HG03342 (cell line): ENCODE data around the gene B4GAT1.
A peak's percentile ranks its signal among the peaks of the same experiment; 100 is the strongest.
"Not testable (repeated sequence)": the region's sequence is repeated elsewhere in the genome, so short reads cannot be mapped to it uniquely, and the experiment has no call there.

Experiments used
- ATAC-seq: cut with Tn5 transposase; IDR thresholded peaks from one replicate; pipeline ENCODE4 v1.9.1; 2021; ENCODE audit warnings: mild to moderate bottlenecking, moderate library complexity; ENCODE audit not compliant: unreplicated experiment

B4GAT1 gene

DNA sequence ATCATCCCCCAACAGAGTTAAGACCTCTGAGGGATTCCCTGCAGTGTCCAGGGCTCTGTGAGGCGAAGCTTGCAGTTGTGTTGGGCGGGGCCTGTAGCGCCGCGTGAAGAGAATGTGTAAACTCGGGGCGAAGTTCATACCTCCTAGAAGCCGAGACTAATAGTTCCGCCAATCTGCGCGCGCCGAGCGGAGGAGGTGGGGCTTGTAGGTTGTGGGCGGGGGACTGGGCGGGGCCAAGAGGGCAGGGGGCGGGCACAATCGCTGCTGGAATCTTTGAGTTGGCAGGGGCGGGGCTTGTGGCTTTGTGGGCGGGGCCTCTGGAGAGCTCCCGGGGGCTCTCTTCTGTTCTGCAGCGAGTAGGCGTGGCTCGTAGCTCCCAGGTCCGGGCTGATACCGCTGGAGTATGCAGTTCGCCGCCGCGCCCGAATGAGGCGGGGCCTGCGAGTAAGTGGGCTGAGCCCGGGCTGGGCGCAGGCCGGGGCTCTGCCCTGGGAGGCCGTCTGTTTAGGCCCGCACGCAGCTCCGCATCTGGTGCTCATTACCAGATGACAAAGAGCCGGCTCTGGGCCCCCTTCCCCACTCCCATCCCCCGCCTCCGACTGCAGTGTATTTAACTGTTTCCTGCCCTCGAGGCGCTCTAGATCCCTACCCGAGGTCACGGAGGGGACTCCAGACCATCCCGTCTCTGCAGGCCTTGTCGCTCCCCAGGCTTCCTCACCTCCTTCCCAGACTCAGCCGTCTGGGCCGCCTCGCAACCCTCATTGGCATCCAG, 34.7 kb downstream of the B4GAT1 start:
- ATAC-seq, result peak; percentile 72

DNA sequence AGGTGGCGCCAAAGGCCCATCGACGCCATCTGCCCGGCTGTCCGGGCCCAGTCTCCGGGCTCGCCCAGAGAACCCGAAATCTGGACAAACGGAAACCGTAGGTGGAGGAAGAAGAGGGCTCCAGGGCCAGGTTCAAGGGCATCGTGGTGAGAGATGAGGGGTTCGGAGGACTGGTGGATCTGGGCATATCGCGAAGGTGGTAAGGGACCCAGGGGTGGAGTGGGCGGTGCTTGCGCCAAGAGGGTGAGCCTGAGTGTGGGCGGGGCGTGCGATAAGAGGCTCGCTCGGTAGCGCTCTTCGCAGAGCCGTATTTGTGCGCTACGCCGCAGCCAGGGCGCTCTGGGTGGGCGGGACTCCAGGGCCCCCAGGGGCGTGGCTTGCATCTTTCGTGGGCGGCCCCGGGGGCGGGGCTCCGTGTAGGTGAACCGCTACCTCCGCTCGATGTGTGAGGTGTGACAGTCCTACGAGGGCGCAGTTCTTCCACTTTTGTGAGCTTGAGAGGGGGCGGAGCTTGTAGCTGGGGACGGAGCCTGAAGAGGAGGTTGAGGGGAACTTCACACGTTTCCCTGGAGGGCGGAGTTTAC, 35.4 kb downstream of the B4GAT1 start:
- peak; percentile 63 for ATAC-seq

GRCh38 chr11:66311470-66311964, 35.9 kb downstream of the B4GAT1 start:
- no peak for ATAC-seq

DNA sequence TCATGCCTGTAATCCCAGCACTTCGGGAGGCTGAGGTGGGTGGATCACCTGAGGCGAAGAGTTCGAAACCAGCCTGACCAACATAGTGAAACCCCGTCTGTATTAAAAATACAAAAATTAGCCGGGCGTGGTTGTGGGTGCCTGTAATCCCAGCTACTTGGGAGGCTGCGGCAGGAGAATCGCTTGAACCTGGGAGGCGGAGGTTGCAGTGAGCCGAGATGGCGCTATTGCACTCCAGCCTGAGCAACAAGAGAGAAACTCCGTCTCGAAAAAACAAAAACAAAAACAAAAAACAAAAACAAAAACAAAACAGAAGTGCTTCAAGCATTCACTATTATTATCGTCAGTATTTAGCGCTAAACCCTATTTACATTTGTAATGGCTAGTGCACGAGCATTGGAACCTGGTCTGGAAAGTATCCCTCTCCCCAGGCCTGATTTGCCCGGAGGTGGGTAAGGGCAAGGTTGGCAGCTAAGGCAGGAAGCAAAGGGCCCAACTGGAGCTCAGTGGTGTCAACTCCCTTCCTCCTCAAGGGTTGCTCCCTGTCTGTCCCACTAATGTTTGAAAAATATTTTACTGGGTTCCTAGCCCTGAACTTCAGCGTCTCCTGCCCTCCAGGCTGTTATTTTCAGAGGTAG, 36.5 kb downstream of the B4GAT1 start:
- ATAC-seq, result not testable (repeated sequence)

GRCh38 chr11:66310324-66310723, 37.1 kb downstream of the B4GAT1 start:
- ATAC-seq, result no peak

DNA sequence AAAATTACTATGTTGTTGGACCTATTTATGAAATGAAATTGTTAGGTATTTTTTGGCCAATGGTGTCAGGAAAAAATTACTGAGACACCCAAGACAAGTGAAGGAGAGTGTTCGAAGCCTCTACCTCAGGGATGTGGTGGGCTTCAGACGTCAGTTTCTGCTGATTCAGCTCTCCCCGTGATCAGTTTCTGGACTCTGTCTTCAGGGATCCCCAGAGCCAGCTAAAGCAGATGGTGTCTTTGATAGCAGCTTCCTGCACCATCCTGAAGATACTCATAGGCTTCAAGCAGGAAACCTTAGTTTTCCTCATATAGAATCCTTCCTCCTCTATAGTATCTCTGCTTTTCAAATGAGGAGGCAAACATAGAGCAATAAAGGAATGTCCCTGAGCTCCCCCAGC, 38.0 kb downstream of the B4GAT1 start:
- ATAC-seq, result no peak

DNA sequence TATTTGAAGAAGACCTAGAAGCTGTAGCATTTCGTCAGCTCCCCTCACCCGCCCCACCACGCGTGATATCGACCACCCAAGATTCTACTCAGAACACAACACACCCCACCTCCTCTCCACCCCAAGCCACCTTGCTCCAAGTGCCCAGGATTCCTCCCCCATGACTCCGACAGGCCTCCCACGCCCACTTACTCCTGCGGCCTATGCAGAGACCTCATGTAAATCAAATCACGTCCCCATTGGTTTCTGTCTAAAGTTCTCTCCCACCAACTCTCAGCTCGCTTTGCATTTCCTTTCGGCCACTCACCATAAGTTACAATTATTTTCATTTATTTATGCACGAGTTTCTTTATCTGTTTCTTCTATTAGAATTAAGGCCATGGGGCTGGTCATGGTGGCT, 44.8 kb downstream of the B4GAT1 start:
- no peak for ATAC-seq

- ATAC-seq, result no peak
Observed at GRCh38 chr11:66299186-66299585, 48.2 kb downstream of the B4GAT1 start.

GRCh38 chr11:66297610-66298009, 49.8 kb downstream of the B4GAT1 start:
- ATAC-seq, result no peak
